ENCODE measurements around the gene CUL1.

Gene CUL1

DNA sequence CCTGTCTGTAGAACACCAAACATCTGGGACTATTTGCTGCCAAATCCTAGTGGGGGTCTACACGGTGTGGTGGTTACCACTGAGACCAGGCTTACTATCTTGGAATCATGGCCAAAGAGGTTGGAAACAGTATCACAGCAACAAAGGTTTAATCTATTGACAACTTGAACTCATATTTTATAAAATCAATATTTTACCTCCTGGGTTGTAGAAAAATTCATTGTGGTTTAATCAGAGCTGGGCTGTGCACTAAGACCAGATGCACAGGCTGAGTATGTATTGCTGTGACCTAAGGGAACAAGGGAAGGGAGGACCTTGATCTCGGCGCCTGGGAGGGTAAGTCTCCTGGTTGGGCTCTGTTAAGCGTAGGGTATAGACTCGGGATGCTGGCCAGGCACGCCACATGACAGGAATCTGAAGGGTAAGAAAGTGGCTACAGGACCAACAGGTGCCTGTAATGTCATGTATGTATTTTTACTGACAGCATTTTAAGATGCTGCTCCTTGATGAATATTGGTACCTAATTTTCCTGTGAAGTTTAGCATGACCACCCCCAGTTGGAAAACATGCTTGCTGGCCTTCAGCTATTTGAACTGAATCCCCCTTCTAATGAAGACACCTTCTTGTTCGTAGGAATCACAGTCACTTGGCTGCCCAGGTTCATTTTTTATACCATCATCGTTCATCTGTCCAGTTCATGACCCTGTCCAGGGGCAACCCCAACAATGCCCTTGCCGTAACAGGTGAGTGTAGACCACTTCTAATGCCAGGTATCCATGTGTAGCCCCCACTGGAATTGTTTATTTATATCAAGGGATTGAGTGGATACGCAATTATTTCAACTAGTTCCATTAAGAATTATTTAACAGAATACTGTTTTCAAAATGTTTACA is 105.9 kb downstream of the CUL1 start:
- no peak for DNase-seq (ENCODE audit: low spot score)

- DNase-seq (ENCODE audit: low spot score), result no peak
These were observed 107.5 kb downstream of the CUL1 start for GRCh38 chr7:148806187-148806586.

DNA sequence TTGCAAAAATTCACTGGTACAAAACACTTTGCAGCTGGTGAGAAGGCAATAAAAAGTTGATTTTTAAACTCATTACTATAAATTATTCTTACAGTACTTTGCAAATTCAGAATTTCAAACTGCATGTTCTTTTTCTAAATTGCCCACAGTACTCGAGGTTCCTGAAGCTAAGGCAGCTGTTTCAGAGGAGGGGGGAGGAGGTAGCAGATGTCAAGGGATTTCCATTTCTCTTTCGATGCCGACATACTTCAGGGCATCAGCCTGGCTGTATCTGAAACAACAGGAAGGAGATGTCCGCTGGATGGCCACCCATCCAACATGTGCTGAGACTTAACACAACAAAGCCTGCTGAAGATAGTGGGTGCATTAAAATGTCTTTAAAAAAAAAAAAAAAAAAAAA is 108.7 kb downstream of the CUL1 start:
- DNase-seq (ENCODE audit: low spot score), result no peak

GRCh38 chr7:148809856-148810255 is 111.2 kb downstream of the CUL1 start:
- DNase-seq (ENCODE audit: low spot score), result no peak

DNA sequence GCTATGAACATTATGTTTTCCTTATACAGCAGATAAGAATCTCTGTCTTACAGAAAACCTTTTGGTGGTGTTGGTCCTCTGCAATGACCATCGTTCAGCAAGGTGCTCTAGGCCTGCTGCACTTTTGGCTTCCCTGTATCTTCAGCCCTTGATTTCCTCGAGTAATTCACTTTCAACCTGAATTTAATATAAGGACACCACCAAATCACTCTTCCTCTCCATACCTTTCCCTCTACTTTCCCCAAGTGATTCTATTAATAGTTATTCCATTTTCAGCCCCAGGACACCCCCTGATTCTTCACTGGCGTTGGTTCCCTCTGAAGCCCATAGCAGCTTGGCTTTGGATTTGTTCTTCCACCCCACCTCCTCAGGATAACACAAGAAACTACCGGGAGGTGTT is 113.2 kb downstream of the CUL1 start:
- no peak for DNase-seq (ENCODE audit: low spot score)

DNA sequence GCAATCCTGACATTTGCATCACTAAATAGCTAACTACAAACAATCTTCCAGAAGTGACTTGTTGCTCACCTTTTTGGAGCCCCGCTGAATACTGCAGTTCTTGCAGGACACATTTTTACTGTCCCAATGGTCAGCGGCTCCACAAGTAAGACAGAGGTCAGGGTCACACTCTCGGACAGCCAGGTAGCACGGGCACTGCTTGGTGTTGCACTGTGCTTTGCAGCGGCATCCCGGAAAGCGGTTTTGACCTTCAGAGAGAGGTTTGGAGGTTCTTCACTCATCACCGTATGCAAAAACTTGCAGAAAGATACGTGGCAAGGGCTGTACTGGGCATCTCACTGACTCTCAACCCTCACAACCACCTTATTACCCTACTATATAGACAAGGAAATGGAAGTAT is 115.2 kb downstream of the CUL1 start:
- DNase-seq (ENCODE audit: low spot score), result no peak

GRCh38 chr7:148814922-148815559 is 116.3 kb downstream of the CUL1 start:
- no peak for DNase-seq (ENCODE audit: low spot score)

DNA sequence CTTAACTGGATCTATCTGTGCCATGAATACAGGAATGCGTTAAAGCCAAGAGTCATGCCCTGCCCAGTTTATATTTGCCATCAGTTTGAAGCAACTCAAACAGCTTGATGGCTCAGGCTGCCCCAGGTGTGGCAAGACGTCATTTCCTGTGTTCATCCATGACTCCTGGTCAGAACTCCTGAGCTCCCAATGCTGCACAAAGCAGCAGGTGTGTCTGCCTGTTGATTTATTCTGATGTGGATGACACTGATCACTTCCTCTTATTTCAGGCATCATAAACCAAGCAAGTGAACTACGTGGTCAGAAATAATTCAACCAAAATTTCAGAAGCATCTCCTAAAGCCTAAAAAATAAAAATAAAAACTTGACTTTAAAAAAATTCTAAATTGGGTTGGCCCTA is 116.9 kb downstream of the CUL1 start:
- no peak for DNase-seq (ENCODE audit: low spot score)

- no peak for DNase-seq (ENCODE audit: low spot score)
These were observed 121.1 kb downstream of the CUL1 start for GRCh38 chr7:148819697-148820360.

GRCh38 chr7:148821422-148821821 is 122.7 kb downstream of the CUL1 start:
- DNase-seq (ENCODE audit: low spot score), result no peak

- DNase-seq (ENCODE audit: low spot score), result no peak
These were observed 126.2 kb downstream of the CUL1 start for GRCh38 chr7:148824864-148825263.

- DNase-seq (ENCODE audit: low spot score), result no peak
These were observed 126.6 kb downstream of the CUL1 start for GRCh38 chr7:148825338-148825737.

DNA sequence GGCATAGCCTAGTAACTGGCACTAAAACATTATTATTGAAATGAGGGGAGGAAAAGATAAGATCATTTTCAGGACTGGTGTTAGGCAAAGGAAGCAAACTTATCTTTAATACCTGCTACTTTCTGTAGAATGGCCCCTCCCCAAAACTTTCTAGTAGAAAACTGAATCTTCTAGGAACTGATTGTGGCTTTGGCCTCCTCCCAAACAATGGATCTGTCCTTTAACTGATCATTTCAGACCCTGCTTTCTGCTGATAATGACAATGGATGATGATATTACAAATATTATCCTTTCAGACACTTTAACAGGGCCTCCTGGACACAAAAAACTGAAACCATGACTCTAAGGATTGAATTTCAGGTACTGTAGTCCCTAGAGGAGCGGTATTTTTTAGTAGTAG is 130.3 kb downstream of the CUL1 start:
- DNase-seq (ENCODE audit: low spot score), result no peak

DNA sequence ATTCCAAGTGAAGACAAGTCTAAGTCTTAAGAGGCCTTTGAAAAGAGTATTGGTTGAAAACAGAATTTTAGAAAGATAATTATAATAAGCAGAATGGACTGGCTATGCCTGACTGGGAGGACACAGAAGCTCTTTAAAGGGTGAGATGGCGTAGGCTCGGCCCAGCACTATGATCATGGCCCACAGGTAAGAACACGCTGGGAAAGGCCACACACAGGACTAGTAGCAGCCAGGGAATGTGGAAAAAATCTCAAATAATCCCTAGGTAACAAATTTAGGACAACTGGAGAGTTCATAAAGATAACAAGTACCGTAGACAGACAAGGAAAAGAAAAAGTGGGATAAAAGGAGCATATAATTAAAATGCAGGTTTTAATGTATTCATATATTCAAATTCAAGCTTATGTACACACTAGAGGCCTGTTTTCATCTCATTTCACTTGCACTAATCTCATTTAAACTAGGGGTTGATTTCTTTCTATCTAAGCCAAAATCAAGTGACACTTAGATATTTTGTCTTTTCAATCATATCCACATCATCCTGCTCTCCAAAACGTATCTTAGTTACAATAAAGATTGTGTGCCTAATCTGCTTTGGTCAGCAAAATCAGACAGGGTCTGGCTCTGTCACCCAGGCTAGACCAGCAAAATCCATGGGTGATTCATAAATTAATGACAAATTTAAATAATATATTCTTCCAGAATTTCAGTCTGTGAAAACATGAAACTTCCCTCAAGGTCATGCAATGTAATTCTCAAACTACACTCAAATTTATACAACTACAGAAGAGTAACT is 132.4 kb downstream of the CUL1 start:
- no peak for DNase-seq (ENCODE audit: low spot score)

GRCh38 chr7:148831782-148832181 is 133.1 kb downstream of the CUL1 start:
- DNase-seq (ENCODE audit: low spot score), result no peak

DNA sequence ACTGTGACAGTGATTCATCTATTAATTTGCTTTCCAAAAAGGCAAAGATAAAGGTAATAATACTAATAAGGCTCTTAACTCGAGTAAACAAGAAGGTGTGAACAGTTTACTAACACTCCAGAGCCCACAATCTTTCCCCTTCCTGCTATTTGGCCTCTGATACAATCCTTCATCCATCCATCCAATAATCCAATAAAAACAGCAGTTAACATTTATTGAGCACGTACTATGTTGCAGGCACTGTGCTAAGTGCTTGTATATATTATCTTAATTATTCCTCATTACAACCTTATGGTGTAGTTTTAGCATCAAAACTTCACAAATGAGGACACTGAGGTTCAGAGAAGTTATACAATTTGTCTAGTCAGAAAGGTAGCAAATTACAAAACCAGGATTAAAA is 135.9 kb downstream of the CUL1 start:
- DNase-seq (ENCODE audit: low spot score), result no peak

DNA sequence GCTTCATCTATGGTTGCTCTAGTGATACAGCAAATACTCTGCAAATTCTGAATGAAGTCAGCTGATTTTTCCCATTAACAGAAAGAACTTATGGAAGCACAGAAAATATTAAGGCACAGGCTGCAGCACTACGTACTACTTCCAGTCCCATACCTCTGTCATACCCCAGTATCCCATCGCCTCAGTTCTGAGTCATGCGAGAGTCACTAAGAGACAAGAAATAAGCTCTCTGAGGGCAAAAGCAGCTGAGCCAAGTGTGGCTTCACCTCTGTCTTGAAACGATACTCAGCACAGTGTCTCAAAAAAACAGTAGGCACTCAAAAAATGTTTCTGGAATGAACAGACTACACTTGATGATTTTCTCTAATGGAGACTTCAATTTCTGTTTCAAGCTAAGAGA is 137.2 kb downstream of the CUL1 start:
- DNase-seq (ENCODE audit: low spot score), result no peak

DNA sequence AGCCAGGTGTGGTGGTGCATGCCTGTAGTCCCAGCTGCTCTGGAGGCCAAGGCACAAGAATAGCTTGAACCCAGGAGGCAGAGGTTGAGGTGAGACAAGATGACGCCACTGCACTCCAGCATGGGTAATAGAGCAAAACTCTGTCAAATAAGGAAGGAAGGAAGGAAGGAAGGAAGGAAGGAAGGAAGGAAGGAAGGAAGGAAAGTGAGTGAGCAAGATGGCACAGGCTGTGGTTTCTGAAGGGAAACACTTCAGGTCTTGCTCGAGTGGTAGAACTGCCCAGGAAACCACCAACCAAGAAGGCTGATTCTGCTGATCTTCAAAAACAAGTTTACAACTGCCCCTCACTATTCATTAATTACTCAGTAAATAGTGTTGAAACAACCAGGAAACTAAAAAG is 140.2 kb downstream of the CUL1 start:
- no peak for DNase-seq (ENCODE audit: low spot score)

GRCh38 chr7:148847815-148848734 is 149.4 kb downstream of the CUL1 start:
- DNase-seq (ENCODE audit: low spot score), result no peak

- no peak for DNase-seq (ENCODE audit: low spot score)
These were observed 150.8 kb downstream of the CUL1 start for GRCh38 chr7:148849393-148850098.

GRCh38 chr7:148850564-148850963 is 151.9 kb downstream of the CUL1 start:
- DNase-seq (ENCODE audit: low spot score), result no peak
